ENCODE measurements around the gene ARMC5.

Gene ARMC5

DNA sequence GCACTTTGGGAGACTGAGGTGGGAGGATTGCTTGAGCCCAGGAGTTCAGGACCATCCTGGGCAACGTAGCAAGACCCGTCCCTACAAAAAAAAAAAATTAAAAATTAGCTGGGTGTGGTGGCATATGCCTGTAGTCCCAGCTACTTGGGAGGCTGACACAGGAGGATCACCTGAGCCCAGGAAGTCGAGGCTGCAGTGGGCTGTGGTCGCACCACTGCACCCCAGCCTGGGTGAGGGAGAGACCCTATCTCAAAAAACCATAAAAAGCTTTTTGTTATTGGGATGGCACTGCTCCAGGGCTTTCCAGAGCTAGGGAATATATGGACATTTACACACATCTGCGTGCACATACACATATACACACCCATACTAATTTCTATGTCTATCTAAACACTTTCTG, 8.1 kb upstream of the ARMC5 start:
- no peak for DNase-seq (ENCODE audit: low read depth)
- no peak overlapping the region for H3K4me3 ChIP-seq (ENCODE audit: low read length)
- TF ChIP-seq CTCF (conservative IDR thresholded peaks at IDR 0.05; ENCODE audit: low read length): no peak

- DNase-seq (ENCODE audit: low read depth): peak; percentile 79
- peak; percentile 77 for TF ChIP-seq CTCF (conservative IDR thresholded peaks at IDR 0.05; ENCODE audit: low read length)
Observed at GRCh38 chr16:31451681-31452351, 7.5 kb upstream of the ARMC5 start.

GRCh38 chr16:31452631-31453106, 6.6 kb upstream of the ARMC5 start:
- DNase-seq (ENCODE audit: low read depth): peak; percentile 96
- TF ChIP-seq CTCF (conservative IDR thresholded peaks at IDR 0.05; ENCODE audit: low read length): no peak
- no peak overlapping the region for H3K4me3 ChIP-seq (ENCODE audit: low read length)

More at GRCh38 chr16:31451681-31452351, 7.5 kb upstream of the ARMC5 start:
- no peak overlapping the region for H3K4me3 ChIP-seq (ENCODE audit: low read length)

DNA sequence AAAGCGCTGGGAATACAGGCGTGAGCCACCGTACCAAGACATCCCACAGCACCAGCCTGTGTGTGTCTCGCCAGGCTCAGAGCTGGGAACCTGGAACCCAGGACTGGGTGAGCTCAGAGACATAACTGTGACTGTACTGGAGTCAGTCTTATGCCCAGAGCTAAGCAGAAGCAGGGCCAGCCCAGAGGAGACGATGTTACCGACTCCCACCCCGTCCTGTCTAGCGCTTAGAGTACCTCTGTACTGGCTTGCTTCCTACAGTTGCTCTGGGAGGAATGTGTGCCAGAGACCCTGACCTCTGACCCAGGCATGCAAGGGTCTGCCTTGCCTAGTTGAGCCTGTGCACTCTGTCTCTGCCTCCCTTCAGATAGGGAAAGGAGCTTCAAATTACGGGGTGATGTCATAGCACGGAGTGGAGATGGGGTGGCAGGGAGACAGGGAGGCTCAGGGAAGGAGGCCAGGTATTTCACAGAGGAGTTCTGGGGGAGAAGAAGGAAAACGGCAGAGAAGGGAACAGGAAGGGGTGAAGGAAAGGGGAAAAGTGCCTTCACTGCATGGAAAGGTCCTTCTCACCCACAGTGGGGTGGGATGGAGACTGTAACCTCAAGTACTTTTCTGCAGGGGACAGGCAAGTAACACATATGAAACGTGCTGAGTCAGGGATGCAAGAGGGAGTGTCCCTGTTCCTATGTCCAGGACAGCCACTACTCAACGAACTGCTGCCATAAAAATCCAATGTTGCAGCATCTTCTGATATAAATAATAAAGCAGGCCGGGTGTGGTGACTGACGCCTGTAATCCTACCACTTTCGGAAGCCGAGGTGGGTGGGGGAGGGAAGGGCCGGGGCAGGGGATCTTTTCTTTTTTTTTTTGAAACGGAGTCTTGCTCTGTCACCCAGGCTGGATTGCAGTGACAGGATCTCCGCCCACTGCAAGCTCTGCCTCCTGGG, 5.8 kb upstream of the ARMC5 start:
- H3K4me3 ChIP-seq (ENCODE audit: low read length): peak overlapping the region; percentile 15
- TF ChIP-seq CTCF (conservative IDR thresholded peaks at IDR 0.05; ENCODE audit: low read length): no peak
- peak; percentile 65 for DNase-seq (ENCODE audit: low read depth)

- TF ChIP-seq CTCF (conservative IDR thresholded peaks at IDR 0.05; ENCODE audit: low read length): peak; percentile 39
- no peak overlapping the region for H3K4me3 ChIP-seq (ENCODE audit: low read length)
- peak; percentile 9 for DNase-seq (ENCODE audit: low read depth)
Observed at GRCh38 chr16:31455601-31456314, 3.5 kb upstream of the ARMC5 start.

DNA sequence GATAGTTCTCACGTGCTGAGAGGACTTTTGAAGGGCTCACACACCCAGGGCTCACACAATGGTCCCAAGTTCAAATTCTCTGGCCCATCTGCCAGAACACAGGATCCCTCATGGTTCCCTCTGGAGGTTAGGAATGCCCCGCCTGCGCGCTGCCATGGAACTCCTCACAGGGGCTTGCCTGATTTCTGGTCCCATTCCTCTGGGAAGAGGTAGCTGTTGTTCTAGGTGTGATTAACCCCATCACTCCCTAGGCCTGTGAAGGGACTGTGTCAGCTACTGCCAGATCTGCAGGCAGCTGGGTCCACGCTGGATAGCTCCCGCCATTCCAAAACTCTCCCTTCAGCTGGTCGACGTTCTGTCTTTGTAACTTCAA, 2.3 kb upstream of the ARMC5 start:
- TF ChIP-seq CTCF (conservative IDR thresholded peaks at IDR 0.05; ENCODE audit: low read length): no peak
- DNase-seq (ENCODE audit: low read depth): no peak
- peak overlapping the region; percentile 31 for H3K4me3 ChIP-seq (ENCODE audit: low read length)
